Measurements from ENCODE around the gene LRRTM1.
A peak's percentile ranks its signal among the peaks of the same experiment; 100 is the strongest.

LRRTM1 gene, protein sequence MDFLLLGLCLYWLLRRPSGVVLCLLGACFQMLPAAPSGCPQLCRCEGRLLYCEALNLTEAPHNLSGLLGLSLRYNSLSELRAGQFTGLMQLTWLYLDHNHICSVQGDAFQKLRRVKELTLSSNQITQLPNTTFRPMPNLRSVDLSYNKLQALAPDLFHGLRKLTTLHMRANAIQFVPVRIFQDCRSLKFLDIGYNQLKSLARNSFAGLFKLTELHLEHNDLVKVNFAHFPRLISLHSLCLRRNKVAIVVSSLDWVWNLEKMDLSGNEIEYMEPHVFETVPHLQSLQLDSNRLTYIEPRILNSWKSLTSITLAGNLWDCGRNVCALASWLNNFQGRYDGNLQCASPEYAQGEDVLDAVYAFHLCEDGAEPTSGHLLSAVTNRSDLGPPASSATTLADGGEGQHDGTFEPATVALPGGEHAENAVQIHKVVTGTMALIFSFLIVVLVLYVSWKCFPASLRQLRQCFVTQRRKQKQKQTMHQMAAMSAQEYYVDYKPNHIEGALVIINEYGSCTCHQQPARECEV

GRCh38 chr2:80303909-80304837, at the start of gene LRRTM1:
Gene LRRTM1, minus strand, starts transcription at chr2:80304752. Its CDS starts 933 bp downstream, at chr2:80303819.
- DNase-seq = peak; percentile 16

- no peak for DNase-seq
Observed at GRCh38 chr2:80351231-80351630, 46.7 kb upstream of the LRRTM1 start.

GRCh38 chr2:80348953-80349352, 44.4 kb upstream of the LRRTM1 start:
- DNase-seq = no peak

DNA sequence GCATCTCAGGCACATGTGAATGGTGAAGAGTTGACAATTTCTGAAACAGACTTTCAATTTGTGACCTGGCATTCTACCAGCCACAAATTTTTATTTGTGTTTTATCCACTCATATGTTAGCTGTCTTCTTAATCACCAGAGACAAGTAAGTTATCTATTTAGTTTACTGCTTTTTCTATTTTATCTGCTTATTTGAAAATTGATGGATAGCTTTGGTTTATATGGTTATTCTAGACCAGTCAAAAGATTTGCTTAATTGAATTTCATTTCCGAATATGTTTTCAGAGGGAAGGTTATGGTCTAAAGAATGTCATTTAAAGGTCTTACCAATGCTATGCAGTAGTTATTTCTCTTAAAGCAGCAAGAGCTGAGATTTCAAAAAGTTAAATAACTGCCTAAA, 43.5 kb upstream of the LRRTM1 start:
- no peak for DNase-seq

DNA sequence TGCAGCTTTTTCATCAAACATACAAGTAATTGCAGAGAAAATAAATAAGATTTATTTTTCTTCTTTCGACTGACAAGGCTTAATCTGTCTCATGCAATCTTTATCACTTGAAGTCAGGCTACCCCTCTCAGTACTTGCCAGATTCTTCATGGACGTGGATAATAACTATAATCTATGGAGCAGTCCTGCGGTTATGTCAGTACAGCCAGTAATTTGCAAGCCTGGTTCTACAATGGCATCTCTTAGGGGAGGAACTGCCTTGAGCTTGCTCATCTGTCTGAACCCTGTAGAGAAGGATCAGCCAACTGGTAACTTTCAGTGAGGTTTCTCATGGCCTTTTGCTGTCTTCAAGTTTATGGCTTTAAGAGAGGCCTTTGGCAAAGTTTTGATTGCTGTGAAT, 35.5 kb upstream of the LRRTM1 start:
- no peak for DNase-seq

DNA sequence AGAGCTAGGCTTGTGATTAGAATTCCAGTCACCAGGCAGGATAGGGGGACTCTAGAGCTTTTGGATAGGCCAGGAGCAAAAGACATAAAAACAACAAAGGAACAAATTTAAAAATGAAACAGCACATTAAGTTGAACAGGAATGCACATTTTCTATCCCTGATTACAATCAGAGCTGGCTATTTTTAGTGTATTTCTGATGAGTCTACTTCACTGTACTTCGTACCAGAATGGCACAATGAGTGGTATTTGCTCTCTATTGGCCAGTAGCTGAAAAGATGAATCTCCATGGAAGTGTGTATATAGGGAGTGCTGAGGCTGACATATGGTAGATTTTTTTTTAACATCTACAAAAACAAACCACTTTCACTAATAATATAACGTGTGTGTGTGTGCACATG, 34.2 kb upstream of the LRRTM1 start:
- DNase-seq = peak; percentile 16

DNA sequence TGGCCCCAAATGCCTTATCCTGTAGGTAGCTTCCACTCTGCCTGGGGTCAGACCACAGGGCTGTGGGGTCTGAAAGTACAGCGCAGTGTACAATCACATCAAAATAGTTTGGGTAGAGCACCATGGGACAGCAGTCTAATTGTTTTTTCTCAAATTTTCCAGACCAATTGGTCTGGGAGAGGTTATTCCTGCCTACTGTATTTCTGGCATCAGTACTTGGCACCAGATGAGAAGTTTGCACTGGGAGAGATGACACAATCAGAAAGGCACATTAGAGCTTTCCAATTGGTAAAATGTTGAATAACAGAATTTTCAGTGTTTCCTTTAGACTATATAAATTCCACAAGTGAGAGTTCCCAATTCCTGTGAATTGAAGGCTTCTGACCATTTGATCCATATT, 30.9 kb upstream of the LRRTM1 start:
- no peak for DNase-seq

DNA sequence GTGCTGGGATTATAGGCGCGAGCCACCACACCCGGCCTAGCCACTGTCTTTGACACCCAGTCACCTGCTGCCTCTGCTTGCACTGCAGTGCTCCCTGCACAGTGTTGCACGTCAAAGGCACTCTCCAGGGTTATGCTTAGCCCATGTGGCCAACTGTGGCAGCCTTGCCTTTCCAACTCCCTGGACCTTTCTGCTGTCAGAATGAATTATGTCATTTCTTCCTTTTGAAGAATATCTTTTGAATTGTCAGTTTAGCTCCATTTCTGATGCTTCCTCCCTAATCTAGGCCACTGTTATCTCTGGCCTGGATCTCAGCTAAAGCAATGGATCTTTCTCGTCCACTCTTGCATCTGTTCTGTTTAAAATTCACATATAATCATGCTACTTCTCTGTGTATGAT, 29.3 kb upstream of the LRRTM1 start:
- DNase-seq = no peak

DNA sequence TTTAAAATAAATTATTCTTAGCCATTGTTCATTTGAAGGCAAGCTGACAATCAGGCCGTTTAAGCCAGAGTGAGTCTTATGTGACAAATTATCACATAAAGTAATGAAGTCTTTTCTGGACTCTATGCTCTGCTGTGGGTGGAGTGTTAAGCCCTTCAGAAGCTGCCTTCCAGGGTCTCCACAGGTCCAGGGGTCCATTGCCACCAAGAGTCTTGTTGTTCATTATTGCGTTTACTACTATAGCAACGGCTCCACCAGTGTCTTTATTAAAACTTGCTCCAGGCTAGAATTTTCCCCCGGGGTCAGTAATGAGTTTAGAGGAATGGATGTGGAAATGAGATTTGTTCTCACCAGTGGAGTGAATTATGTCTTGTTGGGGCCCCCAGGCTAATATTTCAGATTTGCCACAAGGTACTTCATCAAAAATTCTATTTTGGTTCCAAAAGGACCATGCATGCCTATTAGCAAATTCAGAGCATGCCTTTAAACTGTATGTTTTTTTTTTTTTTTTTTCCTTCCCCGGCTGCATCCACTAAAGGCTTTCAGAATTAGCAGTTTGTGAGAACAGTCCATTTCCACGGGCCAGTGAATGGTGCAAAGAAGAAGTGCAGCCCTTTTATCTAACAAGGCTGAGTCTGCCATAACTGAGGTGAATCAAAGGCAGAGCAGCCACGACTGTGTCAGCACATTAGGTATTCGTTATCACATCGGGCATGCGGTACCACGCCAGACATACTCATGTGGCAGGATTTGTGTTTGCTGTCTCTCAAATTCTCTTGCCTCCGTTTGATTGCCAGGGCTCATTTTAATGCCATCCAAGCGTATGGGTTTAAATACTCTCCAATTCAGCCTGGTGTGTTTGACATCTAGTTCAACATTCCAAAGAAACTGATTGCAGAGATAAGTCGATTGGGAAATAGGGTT, 26.2 kb upstream of the LRRTM1 start:
- no peak for DNase-seq

DNA sequence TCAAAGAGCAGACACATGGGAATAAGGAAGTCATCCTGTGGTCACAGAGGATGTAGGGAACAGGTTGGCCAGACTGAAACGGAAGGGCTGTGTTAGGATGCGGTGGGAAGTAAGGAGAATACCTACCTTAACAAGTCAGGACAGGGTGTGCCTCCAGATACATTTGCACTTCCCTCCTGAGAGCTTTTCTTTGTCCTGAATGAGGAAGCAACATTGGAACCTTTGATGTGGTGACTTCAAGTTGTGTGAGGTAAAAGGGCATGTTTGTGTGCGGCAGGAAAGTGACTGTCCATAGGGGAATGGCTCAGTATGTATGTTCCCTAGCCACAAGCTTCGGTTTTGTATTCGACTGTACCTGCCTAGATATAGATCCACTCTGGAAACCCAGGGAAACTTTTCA, 24.9 kb upstream of the LRRTM1 start:
- no peak for DNase-seq

- no peak for DNase-seq
Observed at GRCh38 chr2:80328159-80328571, 23.6 kb upstream of the LRRTM1 start.

- no peak for DNase-seq
Observed at GRCh38 chr2:80326861-80327260, 22.3 kb upstream of the LRRTM1 start.

GRCh38 chr2:80326214-80326613, 21.7 kb upstream of the LRRTM1 start:
- peak; percentile 73 for DNase-seq

DNA sequence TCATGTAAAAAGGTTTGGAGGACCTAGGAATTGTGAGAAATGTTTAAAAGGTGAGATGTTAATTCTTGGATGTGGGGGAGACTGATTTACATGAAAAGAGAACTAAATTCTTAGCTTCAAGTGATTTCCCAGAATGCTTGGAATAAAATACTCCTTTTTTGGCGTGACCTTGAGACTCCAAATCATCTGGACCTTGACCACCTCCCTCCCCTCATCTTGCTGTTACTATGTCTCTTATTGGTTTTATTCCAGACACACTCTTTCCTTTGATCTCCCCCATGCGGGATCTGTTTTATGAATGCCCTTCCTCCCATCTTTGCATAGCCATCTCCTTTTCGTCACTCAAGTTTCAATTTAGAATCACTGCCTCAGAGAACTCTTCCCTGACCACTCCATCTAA, 20.0 kb upstream of the LRRTM1 start:
- no peak for DNase-seq

DNA sequence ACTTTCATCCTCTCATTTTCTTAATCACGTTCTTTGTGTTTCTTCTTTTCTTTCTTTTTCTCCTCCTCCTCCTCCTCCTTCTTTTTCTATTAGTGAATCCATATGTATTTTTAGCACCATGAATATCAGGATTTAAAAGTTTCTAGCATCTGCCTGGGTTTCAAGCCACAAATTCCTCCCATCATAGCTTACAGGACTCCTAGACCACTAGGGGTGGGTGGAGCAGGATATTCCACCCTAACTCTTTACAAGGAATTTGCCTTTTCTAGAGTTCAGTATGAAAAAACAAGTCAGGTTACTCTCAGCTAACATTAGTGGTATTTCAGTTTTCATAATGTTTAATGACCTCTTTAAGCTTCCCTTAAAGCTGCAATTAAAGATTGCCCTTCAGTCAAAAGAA, 19.1 kb upstream of the LRRTM1 start:
- no peak for DNase-seq

DNA sequence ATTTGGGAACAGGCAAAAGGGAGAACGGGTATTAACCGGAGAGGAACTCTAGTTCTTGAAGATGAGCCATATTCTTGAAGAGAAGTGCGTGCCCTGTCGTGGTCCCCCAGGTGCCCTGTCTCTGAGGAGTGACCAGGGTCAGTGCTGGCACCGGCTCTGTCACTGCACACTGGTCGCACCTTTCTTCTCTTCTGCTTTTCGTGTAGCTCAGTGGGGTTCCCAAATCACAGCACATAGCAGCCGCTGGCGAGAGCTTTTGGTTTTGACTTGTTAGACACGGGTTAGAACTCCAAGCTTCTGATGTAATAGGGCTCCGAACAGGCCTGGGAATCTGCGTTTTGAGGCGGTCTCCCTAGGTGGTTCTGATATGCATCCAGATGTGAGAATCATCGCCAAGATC, 18.4 kb upstream of the LRRTM1 start:
- no peak for DNase-seq

- no peak for DNase-seq
Observed at GRCh38 chr2:80322311-80322920, 17.9 kb upstream of the LRRTM1 start.

GRCh38 chr2:80312282-80312839, 7.8 kb upstream of the LRRTM1 start:
- no peak for DNase-seq

GRCh38 chr2:80311304-80311703, 6.8 kb upstream of the LRRTM1 start:
- no peak for DNase-seq

GRCh38 chr2:80303006-80303908, 1.3 kb downstream of the LRRTM1 start:
- DNase-seq = no peak
